Kidney epithelial cell (primary cell): ENCODE results near the gene LTC4S. TPM values are rescaled to one million over a fixed set of nuclear protein-coding genes. Genes with fewer than 3 reads are reported as not detected.

Source experiments
- DNase-seq: peaks from one replicate; pipeline ENCODE4 v3.0.0-alpha.2; 2010; ENCODE audit warnings: low read depth
- H3K27me3 ChIP-seq: 2 replicates; pipeline ENCODE4 v1.6.0; 2011; ENCODE audit warnings: low read length; ENCODE audit not compliant: control insufficient read depth, insufficient read depth
- H3K36me3 ChIP-seq: 2 replicates; pipeline ENCODE4 v1.5.1; 2011; ENCODE audit warnings: low read length; ENCODE audit not compliant: control insufficient read depth, insufficient read depth
- H3K4me3 ChIP-seq: 2 replicates; pipeline ENCODE4 v1.5.1; 2011; ENCODE audit warnings: low read depth, mild to moderate bottlenecking, control low read depth, low read length
- CTCF ChIP-seq: IDR thresholded peaks from 2 replicates; pipeline ENCODE4 v1.5.1; 2011; ENCODE audit warnings: mild to moderate bottlenecking, moderate library complexity, low read length, control low read depth, inconsistent platforms; ENCODE audit not compliant: insufficient read depth, poor library complexity, severe bottlenecking
- total RNA-seq: library from RNA; depleted of rRNA; stranded (reverse); fragments of >200 nt; gene quantifications from 2 replicates; pipeline ENCODE4 v1.2.3, GENCODE V29; 2015

Gene LTC4S
- total RNA-seq, 1 donor from 2014 or later: 5.1 TPM

GRCh38 chr5:179839328-179840256 lies 45.8 kb downstream of the LTC4S start:
- Histone ChIP-seq H3K4me3 (no peak overlapping the region), H3K27me3 (no peaks in the 10 kb centered on the region), H3K36me3 (peaks cover 3% of the 10 kb centered on the region)
- no peak for DNase-seq
- no peak for TF ChIP-seq CTCF

- no peak for TF ChIP-seq CTCF
- no peaks in the 10 kb centered on the region for H3K27me3 ChIP-seq
These were observed 46.5 kb downstream of the LTC4S start for GRCh38 chr5:179840321-179840720.

GRCh38 chr5:179840766-179841165 lies 47.0 kb downstream of the LTC4S start:
- DNase-seq: no peak
- no peak for TF ChIP-seq CTCF

More at GRCh38 chr5:179840321-179840720, 46.5 kb downstream of the LTC4S start:
- peaks cover 3% of the 10 kb centered on the region for H3K36me3 ChIP-seq
- no peak overlapping the region for H3K4me3 ChIP-seq
- no peak for DNase-seq

GRCh38 chr5:179841621-179842020 lies 47.8 kb downstream of the LTC4S start:
- no peak for TF ChIP-seq CTCF
- no peaks in the 10 kb centered on the region for H3K36me3 ChIP-seq

More at GRCh38 chr5:179840766-179841165, 47.0 kb downstream of the LTC4S start:
- no peaks in the 10 kb centered on the region for H3K27me3 ChIP-seq
- peaks cover 3% of the 10 kb centered on the region for H3K36me3 ChIP-seq
- H3K4me3 ChIP-seq: no peak overlapping the region

More at GRCh38 chr5:179841621-179842020, 47.8 kb downstream of the LTC4S start:
- H3K27me3 ChIP-seq: no peaks in the 10 kb centered on the region
- DNase-seq: no peak
- H3K4me3 ChIP-seq: no peak overlapping the region

Other genes with a start within 250 kb of the LTC4S start
- gene RUFY1, start 243.4 kb upstream of the LTC4S start, total RNA-seq: 43.8 and 56.5 TPM in 2 replicates
- gene HNRNPH1, start 170.3 kb upstream of the LTC4S start, total RNA-seq: 291 and 325 TPM in 2 replicates
- not detected in 2 replicates for gene CBY3, start 113.0 kb upstream of the LTC4S start, total RNA-seq
- 586 and 649 TPM in 2 replicates for gene CANX, start 95.0 kb upstream of the LTC4S start, total RNA-seq
- 17.5 and 18.8 TPM in 2 replicates for gene MAML1, start 61.2 kb upstream of the LTC4S start, total RNA-seq
- gene MGAT4B, start 12.9 kb downstream of the LTC4S start, total RNA-seq: 540 and 586 TPM in 2 replicates
- gene SQSTM1, start 26.9 kb downstream of the LTC4S start, total RNA-seq: 905 and 956 TPM in 2 replicates
- gene MRNIP, start 64.8 kb downstream of the LTC4S start, total RNA-seq: 18.7 and 25.7 TPM in 2 replicates
- gene TBC1D9B, start 113.9 kb downstream of the LTC4S start, total RNA-seq: 79.6 and 86.3 TPM in 2 replicates